HG03280 (cell line): ENCODE results near the gene MAGI2.

Source experiments
- ATAC-seq: cut with Tn5 transposase; IDR thresholded peaks from one replicate; pipeline ENCODE4 v1.9.1; 2021; ENCODE audit warnings: mild to moderate bottlenecking, moderate library complexity; ENCODE audit not compliant: unreplicated experiment

MAGI2 gene

GRCh38 chr7:78215199-78215598 is 1238.3 kb downstream of the MAGI2 start:
- no peak for ATAC-seq

- ATAC-seq: no peak
These were observed 1240.1 kb downstream of the MAGI2 start for GRCh38 chr7:78213402-78213801.

GRCh38 chr7:78212476-78213060 is 1240.9 kb downstream of the MAGI2 start:
- no peak for ATAC-seq

GRCh38 chr7:78207269-78207668 is 1246.2 kb downstream of the MAGI2 start:
- no peak for ATAC-seq

DNA sequence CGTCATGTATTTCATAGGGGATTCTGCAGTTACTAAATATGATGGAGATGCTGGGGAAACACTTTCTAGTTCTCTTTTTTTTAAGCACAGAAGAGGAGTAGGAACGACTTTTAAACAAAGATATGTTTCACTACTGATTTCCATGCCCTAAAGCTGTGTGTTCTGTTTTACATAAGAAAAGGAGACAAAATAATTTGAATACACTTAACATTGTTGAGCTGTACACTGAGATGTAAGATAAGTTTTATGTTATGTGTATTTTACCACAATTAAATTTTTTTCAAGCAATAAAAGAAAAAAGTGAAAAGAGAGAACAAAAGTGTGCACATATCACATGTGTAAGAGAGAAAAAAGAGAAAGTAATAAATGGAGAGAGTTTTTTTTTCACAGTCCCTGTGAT is 1246.7 kb downstream of the MAGI2 start:
- no peak for ATAC-seq

- ATAC-seq: no peak
These were observed 1250.3 kb downstream of the MAGI2 start for GRCh38 chr7:78203042-78203720.

- ATAC-seq: no peak
These were observed 1254.7 kb downstream of the MAGI2 start for GRCh38 chr7:78198756-78199155.

- ATAC-seq: no peak
These were observed 1256.0 kb downstream of the MAGI2 start for GRCh38 chr7:78197447-78197846.

DNA sequence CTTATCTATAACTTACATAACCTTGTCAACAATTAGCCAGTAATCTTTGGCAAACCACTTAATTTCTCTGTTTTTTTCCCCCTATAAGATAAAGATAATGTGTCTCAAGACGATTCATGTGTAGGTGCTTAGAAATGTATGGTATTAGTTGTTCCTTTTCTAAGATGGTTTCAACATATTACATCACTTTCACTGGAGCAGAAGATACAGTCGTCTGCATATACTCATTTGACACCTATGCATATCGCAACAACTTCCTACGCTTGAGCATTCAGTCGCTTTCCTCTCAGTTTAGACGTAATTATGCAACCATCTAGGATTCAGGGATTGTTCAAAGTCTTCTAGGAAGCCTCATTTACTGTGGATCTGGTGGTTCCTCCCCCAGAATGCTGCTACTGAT is 1258.2 kb downstream of the MAGI2 start:
- ATAC-seq: no peak

GRCh38 chr7:78194611-78195010 is 1258.9 kb downstream of the MAGI2 start:
- ATAC-seq: no peak

DNA sequence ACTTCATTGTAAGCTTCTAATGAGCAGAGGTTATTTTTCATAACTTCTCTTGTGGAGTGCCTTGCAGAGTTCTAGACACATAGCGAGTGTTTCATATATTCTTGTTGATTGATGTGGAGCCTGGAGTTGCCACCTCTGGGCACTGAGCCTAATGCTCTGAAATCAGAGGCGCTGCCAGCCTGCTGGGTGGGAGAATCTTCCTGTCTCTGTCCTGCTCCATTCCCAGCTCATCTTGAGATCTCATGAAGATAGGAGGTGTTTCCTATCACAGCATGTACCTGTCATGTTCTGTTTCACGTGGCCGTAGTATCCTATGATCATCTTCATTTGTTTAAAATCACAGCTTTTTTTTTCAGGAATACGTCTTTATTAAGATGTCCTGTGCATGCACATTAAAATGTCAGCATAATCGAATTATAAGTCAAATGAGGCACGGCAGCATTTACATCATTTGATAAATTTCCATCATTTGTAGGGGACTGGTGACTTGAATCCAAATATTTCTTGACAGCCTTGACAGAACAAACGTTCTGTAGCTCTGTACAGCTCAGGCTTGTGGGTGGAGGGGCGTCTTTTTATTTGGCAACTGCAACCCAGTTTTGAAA is 1261.9 kb downstream of the MAGI2 start:
- ATAC-seq: no peak

- no peak for ATAC-seq
These were observed 1263.7 kb downstream of the MAGI2 start for GRCh38 chr7:78189762-78190161.

DNA sequence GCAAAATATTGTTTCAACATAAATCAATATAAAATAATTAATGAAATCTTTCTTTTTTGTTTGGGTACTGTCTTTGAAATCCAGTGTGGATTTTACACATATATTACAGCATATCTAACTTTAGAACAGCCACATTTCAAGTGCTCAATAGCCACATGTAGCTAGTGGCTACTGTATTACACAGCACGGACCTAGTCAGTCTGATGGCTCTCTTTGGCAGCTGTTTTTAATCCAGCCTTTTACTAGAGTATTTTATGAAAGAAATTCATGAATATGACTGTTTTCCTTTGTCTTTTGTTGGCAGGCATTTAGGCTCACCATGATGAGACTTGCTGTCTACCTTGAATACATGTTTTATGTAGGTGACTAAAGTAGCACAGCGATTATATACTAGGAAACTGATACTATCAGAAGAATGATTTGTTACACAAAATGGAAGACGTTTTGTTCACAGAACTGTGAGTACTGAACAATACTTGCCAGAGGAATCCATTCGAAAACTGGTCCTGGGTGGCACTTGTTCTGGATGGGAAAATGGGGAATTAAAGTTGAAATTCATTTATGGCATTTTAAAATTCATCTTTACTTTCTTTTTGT is 1268.2 kb downstream of the MAGI2 start:
- no peak for ATAC-seq

GRCh38 chr7:78184299-78184698 is 1269.2 kb downstream of the MAGI2 start:
- ATAC-seq: no peak

- no peak for ATAC-seq
These were observed 1273.5 kb downstream of the MAGI2 start for GRCh38 chr7:78179827-78180477.

DNA sequence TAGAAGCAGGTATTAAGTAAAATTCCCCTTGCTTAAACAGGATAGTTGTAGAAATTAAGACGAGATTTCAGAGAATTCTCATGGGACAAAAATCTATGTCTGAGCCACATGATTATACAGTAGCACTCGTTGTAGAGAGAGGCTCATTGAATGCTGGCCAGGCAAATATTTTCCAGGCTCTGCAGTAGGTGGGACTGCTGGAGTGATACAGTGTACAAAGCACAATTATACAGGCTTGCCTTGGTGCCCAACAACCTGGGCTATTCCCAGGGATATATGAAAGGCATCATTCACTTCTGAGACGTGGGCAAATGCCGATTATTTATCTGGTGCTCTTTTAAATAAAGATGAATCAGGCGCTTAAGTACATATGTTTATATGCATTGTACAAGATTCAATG is 1274.3 kb downstream of the MAGI2 start:
- no peak for ATAC-seq

DNA sequence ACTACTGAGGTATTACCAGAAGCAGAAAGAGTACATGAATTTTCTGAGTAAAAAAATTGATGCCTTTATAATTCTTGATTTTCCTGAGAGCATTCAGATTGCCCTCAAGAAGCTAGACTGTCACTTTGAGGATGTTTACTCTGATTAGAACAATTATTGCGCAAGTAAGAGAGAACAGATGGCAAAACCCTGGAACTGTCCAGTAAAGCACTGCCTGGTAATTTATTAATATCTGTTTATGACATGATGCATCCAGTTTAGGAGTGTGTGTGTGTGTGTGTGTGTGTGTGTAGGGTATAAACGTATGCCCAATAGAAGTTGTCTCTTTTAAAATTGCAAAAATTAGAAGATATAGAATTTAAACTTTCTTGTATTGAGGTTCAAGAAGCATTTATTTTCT is 1275.1 kb downstream of the MAGI2 start:
- ATAC-seq: no peak

DNA sequence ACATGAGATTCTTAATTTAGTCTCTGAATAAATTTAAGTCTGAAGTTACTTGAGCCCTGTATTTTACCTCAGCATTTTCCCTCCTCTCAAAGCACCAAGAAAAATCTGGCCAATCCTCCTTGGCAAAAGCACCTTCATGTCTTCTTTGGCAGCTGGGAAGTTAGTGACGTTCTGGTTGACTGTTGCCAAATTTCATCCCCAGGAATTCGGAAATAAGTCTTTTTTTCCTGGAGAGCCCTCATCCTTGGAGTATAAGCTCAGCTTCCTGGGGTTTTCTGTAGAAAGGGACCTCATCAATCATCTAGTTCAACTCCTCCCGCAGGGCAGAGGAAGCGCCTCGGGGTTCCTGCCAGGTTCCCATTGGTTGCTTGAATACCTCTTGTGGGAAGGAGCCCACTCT is 1277.3 kb downstream of the MAGI2 start:
- no peak for ATAC-seq

GRCh38 chr7:78175330-78176100 is 1278.0 kb downstream of the MAGI2 start:
- no peak for ATAC-seq

DNA sequence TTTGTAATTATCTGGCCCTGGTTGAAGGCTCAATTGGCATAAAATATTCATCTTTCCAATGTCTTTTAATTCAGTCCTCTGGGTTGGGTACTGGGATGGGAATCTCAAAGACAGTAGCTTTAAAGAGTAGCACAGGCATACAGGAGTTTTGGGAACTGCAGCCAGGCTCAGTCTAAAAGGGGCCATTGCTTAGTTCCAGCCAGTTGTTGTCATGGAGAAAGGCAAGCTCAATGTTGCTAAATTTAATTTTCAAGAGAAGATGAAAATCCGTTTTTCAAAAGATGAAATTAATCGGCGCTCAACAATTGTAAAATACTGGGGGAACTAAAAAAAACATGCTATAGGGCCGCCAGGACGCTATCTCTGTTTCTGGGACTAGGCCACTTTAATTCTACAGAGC is 1279.8 kb downstream of the MAGI2 start:
- no peak for ATAC-seq
